Fibroblast of villous mesenchyme (primary cell): Measurements from ENCODE around the gene NAA10. TPM values are rescaled to one million over a fixed set of nuclear protein-coding genes. Genes with fewer than 3 reads are reported as not detected.

Experiments used
- DNase-seq: peaks from one replicate; pipeline ENCODE4 v3.0.0-alpha.2; 2010; ENCODE audit warnings: low read depth
- H3K4me3 ChIP-seq: 2 replicates; pipeline ENCODE4 v1.5.1; 2011; ENCODE audit warnings: low read depth, mild to moderate bottlenecking, low read length
- CTCF ChIP-seq: IDR thresholded peaks from 2 replicates; pipeline ENCODE4 v1.5.1; 2012; ENCODE audit warnings: low read depth, mild to moderate bottlenecking, low read length; ENCODE audit not compliant: insufficient read depth
- total RNA-seq: library from RNA; depleted of rRNA; stranded (reverse); fragments of >200 nt; gene quantifications from 2 replicates; pipeline ENCODE4 v1.2.3, GENCODE V29; 2012

NAA10 gene
- total RNA-seq, 1 donor: 62.2 TPM

GRCh38 chrX:153939573-153939972 lies 4.7 kb upstream of the NAA10 start:
- no peak for TF ChIP-seq CTCF
- no peak for DNase-seq
- no peak overlapping the region for H3K4me3 ChIP-seq

GRCh38 chrX:153938226-153938786 lies 3.5 kb upstream of the NAA10 start:
- H3K4me3 ChIP-seq: no peak overlapping the region
- DNase-seq: no peak
- no peak for TF ChIP-seq CTCF

- no peak overlapping the region for H3K4me3 ChIP-seq
- no peak for TF ChIP-seq CTCF
- DNase-seq: no peak
These were observed 2.2 kb upstream of the NAA10 start for GRCh38 chrX:153937056-153937455.

GRCh38 chrX:153935326-153935851 lies 552 bp upstream of the NAA10 start:
- peak overlapping the region; percentile 45 for H3K4me3 ChIP-seq
- no peak for DNase-seq
- no peak for TF ChIP-seq CTCF

GRCh38 chrX:153934148-153934761 lies 582 bp downstream of the NAA10 start:
- no peak for DNase-seq
- TF ChIP-seq CTCF: no peak
- peak overlapping the region; percentile 70 for H3K4me3 ChIP-seq

- H3K4me3 ChIP-seq: peak overlapping the region; percentile 70
- DNase-seq: peak; percentile 20
- TF ChIP-seq CTCF: no peak
These were observed 1.1 kb downstream of the NAA10 start for GRCh38 chrX:153933748-153934147.
